Heart right ventricle (tissue), 16 donors: ENCODE results near the gene MAOB. TPM values are rescaled to one million over a fixed set of nuclear protein-coding genes. Genes with fewer than 3 reads are reported as not detected.
A peak's percentile ranks its signal among the peaks of the same experiment; 100 is the strongest.

Source experiments
- ATAC-seq, 8 donors: fragments of 200-7000 bp; cut with Tn5 transposase; one replicate each; pipeline ENCODE4 v1.9.1; 2020; ENCODE audit warnings: mild to moderate bottlenecking in 8 of 8, moderate library complexity in 8 of 8, moderate number of reproducible peaks in 1 of 8
- DNase-seq, 2 donors: peaks; one replicate each; pipeline ENCODE4 v3.0.0-alpha.2; 2020
- H3K27ac ChIP-seq, 10 donors: fragments of 200-600 bp; sonication (generic) in 2 of 10; one replicate each; pipeline versions ENCODE4 v1.5.0 to v1.8.0; 2020 to 2022; ENCODE audit warnings: mild to moderate bottlenecking in 3 of 10
- H3K27me3 ChIP-seq, 7 donors: fragments of 200-600 bp; one replicate each; pipeline ENCODE4 v1.8.0; 2021 to 2022; ENCODE audit warnings: mild to moderate bottlenecking in 2 of 7
- H3K36me3 ChIP-seq, 9 donors: fragments of 200-600 bp; sonication (generic) in 1 of 9; one replicate each; pipeline versions ENCODE4 v1.5.0 to v1.8.0; 2020 to 2022; ENCODE audit warnings: mild to moderate bottlenecking in 2 of 9
- H3K4me1 ChIP-seq, 9 donors: fragments of 200-600 bp; sonication (generic) in 1 of 9; one replicate each; pipeline versions ENCODE4 v1.5.0 to v1.8.0; 2020 to 2022; ENCODE audit warnings: mild to moderate bottlenecking in 4 of 9
- H3K4me3 ChIP-seq, 10 donors: fragments of 200-600 bp; sonication (generic) in 2 of 10; one replicate each; pipeline versions ENCODE4 v1.5.0 to v1.8.0; 2020 to 2022; ENCODE audit warnings: mild to moderate bottlenecking in 7 of 10, moderate library complexity in 2 of 10
- H3K9me3 ChIP-seq, 11 donors: fragments of 200-600 bp in 10 of 11; sonication (generic) in 2 of 11; one replicate each; pipeline versions ENCODE4 v1.5.0 to v1.8.0; 2013 to 2022; ENCODE audit warnings: mild to moderate bottlenecking in 2 of 11, control low read depth in 1 of 11, moderate library complexity in 1 of 11
- CTCF ChIP-seq, 9 donors: fragments of 200-600 bp; sonication (generic) in 2 of 9; IDR thresholded peaks; one replicate each; pipeline versions ENCODE4 v1.5.0 to v1.8.0; 2021 to 2022; ENCODE audit warnings: antibody characterized with exemption in 9 of 9, mild to moderate bottlenecking in 5 of 9, moderate library complexity in 1 of 9
- WGBS, 2 donors: extraction: QIAGEN DNeasy Blood & Tissue Kit; methylation state at CpG; one replicate each; pipeline ENCODE4 v1.1.7; 2013; ENCODE audit warnings: inconsistent platforms in 1 of 2; 5-methylcytosine and 5-hydroxymethylcytosine counted together
- intact Hi-C, 10 donors: fragments of 100-400 bp; cut with DNase I; formaldehyde crosslinking; loops; one replicate each; pipeline versions ENCODE4 v1.11.1 to v1.14.2; 2022
- polyA plus RNA-seq, 2 donors: library from polyadenylated mRNA; stranded (reverse); fragments of 200-250 nt; gene quantifications; one replicate each; pipeline ENCODE4 v1.2.3, GENCODE V29; 2013
- total RNA-seq, 10 donors: library from RNA; stranded (reverse); fragmentation: NEBNext Ultra II Directional in 3 of 10; extraction: Animal tissue kit (Norgen Biotek cat#: 25700) in 3 of 10; gene quantifications; one replicate each; pipeline versions ENCODE4 v1.2.1 to v1.2.4, GENCODE V29; 2021 to 2023
- donor health status: Arrhythmogenic right ventricular cardiomyopathy.
- donor health status: ischemic (EF 13 %, LVEDD 7.1; RV severe dilation, severe dysfunction).
- donor health status: healthy with polysubstance abuse.
- donor health status: DM: no; HTN: yes; CAD: no.
- donor health status: DM: no; HTN: no; CAD: no.
- donor health status: ischemic (EF 25% LVEDD 6.9; RV normal size, moderate dysfunction).
- donor health status: ischemic (EF 25% LVEDD 5.7; RV mildly dilated, moderate dysfunction).
- donor health status: healthy.
- donor health status: DM: yes; HTN: yes; CAD: no.
- donor health status: Ischemic cardiomyopathy.
- donor health status: ischemic (EF 35%, LVEDD 5.7; RV mildly dilated, moderate dysfunction).
- donor health status: nonischemic (EF 11% LVEDD 7.7; RV severe dilation, severe dysfunction).
- donor health status: DM: yes; HTN: yes; CAD: no.
- donor health status: PGD.
- donor health status: ischemic (EF 29% LVEDD 5.4; RV normal size, mild dysfunction).
- donor health status: nonischemic (EF 23%, LVEDD 6.1; RV moderate dilation, normal function).

Gene MAOB
- total and polyA plus RNA-seq, 12 donors = 24.7 to 173 (median 139) TPM

- no peak overlapping the region for H3K27ac ChIP-seq
- intact Hi-C loops = loop anchor here (1.0 to 10.0 kb wide), 10 partner anchors 96 to 1965 kb away; no protein-coding TSS in a partner anchor
- peaks cover 0 to 8% (median 0%) of the 10 kb centered on the region in 11 donors for H3K9me3 ChIP-seq
- no peak overlapping the region for H3K4me3 ChIP-seq
- peaks cover 0 to 13% (median 0%) of the 10 kb centered on the region in 7 donors for H3K27me3 ChIP-seq
- H3K36me3 ChIP-seq = no peaks in the 10 kb centered on the region
- ATAC-seq = peak; percentile 61 to 90 (median 85)
- H3K4me1 ChIP-seq = peaks cover 0 to 8% (median 0%) of the 10 kb centered on the region in 9 donors
- peak in 1 of 2 donors; percentile 44 for DNase-seq
- 11% methylated on average over 6 of the region's 6 CpGs for WGBS, 2 donors
- peak; percentile 23 to 67 (median 56) for TF ChIP-seq CTCF (IDR thresholded peaks at IDR 0.05)
Measured at GRCh38 chrX:43750248-43750676, 132.0 kb downstream of the MAOB start.

- Histone ChIP-seq H3K27me3 (peaks cover 0 to 16% (median 0%) of the 10 kb centered on the region in 7 donors), H3K4me3 (no peak overlapping the region), H3K27ac (no peak overlapping the region), H3K36me3 (no peaks in the 10 kb centered on the region), H3K9me3 (peaks cover 0 to 8% (median 0%) of the 10 kb centered on the region in 11 donors), H3K4me1 (peaks cover 0 to 11% (median 1%) of the 10 kb centered on the region in 9 donors)
- no peak for TF ChIP-seq CTCF (IDR thresholded peaks at IDR 0.05)
- DNase-seq = no peak
- 92 to 95% methylated on average over 2 of the region's 2 CpGs for WGBS, 2 donors
- intact Hi-C loops = loop anchor here in 5 of 10 donors (10.0 kb wide), 1 partner anchor 93 kb away; the partner anchor contains the start of gene MAOA (in 5 of the 5)
- no peak for ATAC-seq
Measured at GRCh38 chrX:43747476-43747875, 134.8 kb downstream of the MAOB start.

GRCh38 chrX:43745938-43746721, 136.1 kb downstream of the MAOB start:
- peaks cover 0 to 26% (median 0%) of the 10 kb centered on the region in 7 donors for H3K27me3 ChIP-seq
- intact Hi-C loops = loop anchor here in 5 of 10 donors (10.0 kb wide), 1 partner anchor 91 kb away; the partner anchor contains the start of gene MAOA (in 5 of the 5)
- WGBS, 2 donors = 90 to 94% methylated on average over 6 of the region's 6 CpGs
- no peak for TF ChIP-seq CTCF (IDR thresholded peaks at IDR 0.05)
- ATAC-seq (no peak), DNase-seq (no peak)
- no peaks in the 10 kb centered on the region for H3K9me3 ChIP-seq
- peaks cover 0 to 21% (median 11%) of the 10 kb centered on the region in 9 donors for H3K4me1 ChIP-seq
- H3K36me3 ChIP-seq = no peaks in the 10 kb centered on the region
- no peak overlapping the region for H3K27ac ChIP-seq
- no peak overlapping the region for H3K4me3 ChIP-seq

GRCh38 chrX:43744284-43744683, 138.0 kb downstream of the MAOB start:
- no peak for ATAC-seq
- DNase-seq = no peak
- Histone ChIP-seq H3K27ac (no peak overlapping the region), H3K36me3 (no peaks in the 10 kb centered on the region), H3K4me3 (no peak overlapping the region), H3K27me3 (peaks cover 0 to 43% (median 0%) of the 10 kb centered on the region in 7 donors), H3K4me1 (peaks cover 0 to 26% (median 11%) of the 10 kb centered on the region in 9 donors), H3K9me3 (no peaks in the 10 kb centered on the region)
- intact Hi-C loops = loop anchor here in 9 of 10 donors (5.0 to 10.0 kb wide), 3 partner anchors 37 to 89 kb away; partner anchors contain the start of gene MAOA (in 9 of the 9)
- TF ChIP-seq CTCF (IDR thresholded peaks at IDR 0.05) = no peak
- WGBS, 2 donors = 85 to 86% methylated on average over 3 of the region's 3 CpGs
